ENCODE data around the gene PLXDC2.

DNA sequence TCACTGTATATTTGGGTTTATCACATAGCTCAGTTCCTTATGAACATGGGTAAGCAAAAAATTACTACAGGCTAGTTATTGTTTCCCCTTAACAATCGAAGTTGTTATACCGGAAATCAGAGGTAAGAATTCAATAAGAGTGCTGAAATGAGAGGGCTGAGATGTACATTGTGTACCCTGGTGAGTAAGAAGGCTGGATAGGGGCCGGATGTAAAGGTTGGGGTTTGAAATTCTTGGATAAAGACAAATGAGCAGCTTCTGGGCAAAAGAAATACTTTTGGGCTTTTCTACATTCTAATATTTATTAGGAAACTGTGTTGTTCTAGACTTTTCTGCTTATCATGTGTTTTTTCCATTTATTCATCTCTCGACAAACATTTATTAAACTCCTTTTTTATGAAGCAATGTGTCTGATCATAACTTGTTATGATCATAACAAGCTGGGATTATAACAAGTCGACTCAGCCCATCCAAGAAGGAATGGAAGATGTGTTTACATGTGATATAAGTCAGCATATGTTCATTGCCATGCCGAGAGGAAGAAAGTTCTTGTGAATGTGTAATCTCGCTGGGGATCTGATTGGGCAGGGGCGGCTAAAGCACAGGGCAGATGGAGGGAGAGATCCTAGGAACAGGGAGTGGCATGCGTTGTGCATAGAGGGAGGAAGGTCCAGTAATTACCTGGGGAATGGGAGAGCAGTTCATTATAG, 155.3 kb downstream of the PLXDC2 start:
- TF ChIP-seq, protein P1, sequence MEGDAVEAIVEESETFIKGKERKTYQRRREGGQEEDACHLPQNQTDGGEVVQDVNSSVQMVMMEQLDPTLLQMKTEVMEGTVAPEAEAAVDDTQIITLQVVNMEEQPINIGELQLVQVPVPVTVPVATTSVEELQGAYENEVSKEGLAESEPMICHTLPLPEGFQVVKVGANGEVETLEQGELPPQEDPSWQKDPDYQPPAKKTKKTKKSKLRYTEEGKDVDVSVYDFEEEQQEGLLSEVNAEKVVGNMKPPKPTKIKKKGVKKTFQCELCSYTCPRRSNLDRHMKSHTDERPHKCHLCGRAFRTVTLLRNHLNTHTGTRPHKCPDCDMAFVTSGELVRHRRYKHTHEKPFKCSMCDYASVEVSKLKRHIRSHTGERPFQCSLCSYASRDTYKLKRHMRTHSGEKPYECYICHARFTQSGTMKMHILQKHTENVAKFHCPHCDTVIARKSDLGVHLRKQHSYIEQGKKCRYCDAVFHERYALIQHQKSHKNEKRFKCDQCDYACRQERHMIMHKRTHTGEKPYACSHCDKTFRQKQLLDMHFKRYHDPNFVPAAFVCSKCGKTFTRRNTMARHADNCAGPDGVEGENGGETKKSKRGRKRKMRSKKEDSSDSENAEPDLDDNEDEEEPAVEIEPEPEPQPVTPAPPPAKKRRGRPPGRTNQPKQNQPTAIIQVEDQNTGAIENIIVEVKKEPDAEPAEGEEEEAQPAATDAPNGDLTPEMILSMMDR (IDR thresholded peaks at IDR 0.05; ENCODE audit: low read depth, low read length, poor library complexity, severe bottlenecking): no peak
- TF ChIP-seq EZH2phosphoT487 (IDR thresholded peaks at IDR 0.05; ENCODE audit: borderline replicate concordance, low read length): no peak
